ENCODE measurements around the gene PCP2.
A peak's percentile ranks its signal among the peaks of the same experiment; 100 is the strongest.

The PCP2 gene

GRCh38 chr19:7618771-7619510 is 14.6 kb downstream of the PCP2 start:
- peak; percentile 78 for DNase-seq

- DNase-seq, result peak; percentile 55
Measured at GRCh38 chr19:7618348-7618747, 15.2 kb downstream of the PCP2 start.

GRCh38 chr19:7617735-7618134 is 15.8 kb downstream of the PCP2 start:
- DNase-seq, result no peak

GRCh38 chr19:7617172-7617571 is 16.3 kb downstream of the PCP2 start:
- no peak for DNase-seq

GRCh38 chr19:7614859-7615741 is 18.4 kb downstream of the PCP2 start:
- no peak for DNase-seq

- no peak for DNase-seq
Measured at GRCh38 chr19:7612282-7613274, 20.9 kb downstream of the PCP2 start.

GRCh38 chr19:7611541-7612279 is 21.8 kb downstream of the PCP2 start:
- no peak for DNase-seq

GRCh38 chr19:7610491-7611240 is 22.9 kb downstream of the PCP2 start:
- DNase-seq, result no peak

- no peak for DNase-seq
Measured at GRCh38 chr19:7607874-7608560, 25.5 kb downstream of the PCP2 start.

GRCh38 chr19:7607212-7607873 is 26.2 kb downstream of the PCP2 start:
- DNase-seq, result no peak

- DNase-seq, result no peak
Measured at GRCh38 chr19:7606289-7606688, 27.2 kb downstream of the PCP2 start.

GRCh38 chr19:7605490-7606222 is 27.9 kb downstream of the PCP2 start:
- DNase-seq, result peak; percentile 65

- DNase-seq, result no peak
Measured at GRCh38 chr19:7603919-7604318, 29.6 kb downstream of the PCP2 start.

GRCh38 chr19:7602935-7603497 is 30.5 kb downstream of the PCP2 start:
- DNase-seq, result no peak

- DNase-seq, result no peak
Measured at GRCh38 chr19:7602240-7602934, 31.1 kb downstream of the PCP2 start.

GRCh38 chr19:7600721-7601120 is 32.8 kb downstream of the PCP2 start:
- no peak for DNase-seq

- no peak for DNase-seq
Measured at GRCh38 chr19:7598180-7598579, 35.3 kb downstream of the PCP2 start.

- no peak for DNase-seq
Measured at GRCh38 chr19:7597689-7598088, 35.8 kb downstream of the PCP2 start.
